Glutamatergic neuron (in vitro differentiated cells): ENCODE data around the gene RCOR1. TPM values are rescaled to one million over a fixed set of nuclear protein-coding genes. Genes with fewer than 3 reads are reported as not detected.

Experiments used
- DNase-seq: peaks from one replicate; pipeline ENCODE4 v3.0.0; 2022
- H3K27ac Mint-ChIP-seq: one replicate; pipeline ENCODE4 v1.8.0; 2020; ENCODE audit warnings: mild to moderate bottlenecking, mixed read lengths, inconsistent platforms; ENCODE audit not compliant: unreplicated experiment
- H3K27me3 Mint-ChIP-seq: one replicate; pipeline ENCODE4 v1.8.0; 2020; ENCODE audit warnings: mild to moderate bottlenecking, moderate library complexity, mixed read lengths, inconsistent platforms; ENCODE audit not compliant: unreplicated experiment
- H3K36me3 Mint-ChIP-seq: one replicate; pipeline ENCODE4 v1.8.0; 2020; ENCODE audit warnings: mild to moderate bottlenecking, mixed read lengths, inconsistent platforms; ENCODE audit not compliant: unreplicated experiment
- H3K4me1 Mint-ChIP-seq: one replicate; pipeline ENCODE4 v1.8.0; 2020; ENCODE audit warnings: mild to moderate bottlenecking, low read depth, mixed read lengths, inconsistent platforms; ENCODE audit not compliant: unreplicated experiment
- H3K4me3 Mint-ChIP-seq: one replicate; pipeline ENCODE4 v1.8.0; 2020; ENCODE audit warnings: mild to moderate bottlenecking, mixed read lengths, inconsistent platforms; ENCODE audit not compliant: unreplicated experiment
- H3K9me3 Mint-ChIP-seq: one replicate; pipeline ENCODE4 v1.8.0; 2020; ENCODE audit warnings: mild to moderate bottlenecking, moderate library complexity, mixed read lengths, inconsistent platforms; ENCODE audit not compliant: unreplicated experiment
- CTCF ChIP-seq: fragments of 200-600 bp; sonication (generic); IDR thresholded peaks from one replicate; pipeline ENCODE4 v1.5.0; 2021; ENCODE audit not compliant: partially characterized antibody, unreplicated experiment
- total RNA-seq: library from RNA; stranded (reverse); fragmentation: NEBNext Ultra II Directional; extraction: Animal tissue kit (Norgen Biotek cat#: 25700); gene quantifications from one replicate; pipeline ENCODE4 v1.2.1, GENCODE V29; 2021; ENCODE audit not compliant: unreplicated experiment

RCOR1 gene
- total RNA-seq, 1 donor from 2014 or later, result 14.3 TPM

- DNase-seq, result peak; percentile 31
- Mint-ChIP-seq H3K27ac (no peak overlapping the region), H3K27me3 (peaks cover under 1% of the 10 kb centered on the region), H3K9me3 (peaks cover 2% of the 10 kb centered on the region), H3K4me3 (no peak overlapping the region), H3K4me1 (no peaks in the 10 kb centered on the region), H3K36me3 (no peaks in the 10 kb centered on the region)
- TF ChIP-seq CTCF, result no peak
Observed at GRCh38 chr14:102584871-102585869, 7.3 kb upstream of the RCOR1 start.

- no peaks in the 10 kb centered on the region for H3K36me3 Mint-ChIP-seq
- H3K27me3 Mint-ChIP-seq, result no peaks in the 10 kb centered on the region
- no peak overlapping the region for H3K4me3 Mint-ChIP-seq
- peaks cover 4% of the 10 kb centered on the region for H3K4me1 Mint-ChIP-seq
- no peak overlapping the region for H3K27ac Mint-ChIP-seq
- TF ChIP-seq CTCF, result no peak
- H3K9me3 Mint-ChIP-seq, result peaks cover 2% of the 10 kb centered on the region
- DNase-seq, result no peak
Observed at GRCh38 chr14:102586420-102587104, 5.9 kb upstream of the RCOR1 start.

GRCh38 chr14:102588821-102589220, 3.6 kb upstream of the RCOR1 start:
- TF ChIP-seq CTCF, result no peak
- no peak overlapping the region for H3K4me3 Mint-ChIP-seq
- DNase-seq, result no peak
- no peak overlapping the region for H3K27ac Mint-ChIP-seq
- peaks cover 6% of the 10 kb centered on the region for H3K4me1 Mint-ChIP-seq
- H3K36me3 Mint-ChIP-seq, result no peaks in the 10 kb centered on the region
- H3K27me3 Mint-ChIP-seq, result peaks cover 3% of the 10 kb centered on the region
- H3K9me3 Mint-ChIP-seq, result peaks cover 4% of the 10 kb centered on the region

GRCh38 chr14:102589761-102590290, 2.6 kb upstream of the RCOR1 start:
- H3K27me3 Mint-ChIP-seq, result peaks cover 7% of the 10 kb centered on the region
- H3K9me3 Mint-ChIP-seq, result peaks cover 11% of the 10 kb centered on the region
- peak overlapping the region; percentile 3 for H3K4me3 Mint-ChIP-seq
- DNase-seq, result no peak
- H3K36me3 Mint-ChIP-seq, result no peaks in the 10 kb centered on the region
- peaks cover 12% of the 10 kb centered on the region for H3K4me1 Mint-ChIP-seq
- H3K27ac Mint-ChIP-seq, result no peak overlapping the region
- no peak for TF ChIP-seq CTCF
